OCI-LY1 (cell line): ENCODE data around the gene PSMA2.

Experiments
- H2AFZ ChIP-seq: fragments of 200-600 bp; sonication (generic), shearing (Covaris generic); 2 replicates; pipeline ENCODE4 v1.6.0; 2014; ENCODE audit warnings: antibody characterized with exemption, mild to moderate bottlenecking, low read length
- H3F3A ChIP-seq: fragments of 200-600 bp; sonication (generic), shearing (Covaris generic); 2 replicates; pipeline ENCODE4 v1.6.0; 2014; ENCODE audit warnings: mild to moderate bottlenecking, antibody characterized with exemption, low read length, moderate library complexity; ENCODE audit not compliant: insufficient read depth
- H3K27ac ChIP-seq: fragments of 200-600 bp; sonication (generic); 2 replicates; pipeline ENCODE4 v1.5.1; 2014; ENCODE audit warnings: low read length, mixed run types, mild to moderate bottlenecking, low read depth; ENCODE audit not compliant: poor library complexity, severe bottlenecking
- H3K27me3 ChIP-seq: fragments of 200-600 bp; sonication (generic); 2 replicates; pipeline ENCODE4 v1.6.0; 2014; ENCODE audit warnings: antibody characterized with exemption, mild to moderate bottlenecking, low read length, moderate library complexity; ENCODE audit not compliant: insufficient read depth
- H3K36me3 ChIP-seq: fragments of 200-600 bp; sonication (generic); 2 replicates; pipeline ENCODE4 v1.6.1; 2014; ENCODE audit warnings: mild to moderate bottlenecking, antibody characterized with exemption, low read length, moderate library complexity, mixed read lengths; ENCODE audit not compliant: insufficient read depth
- H3K4me1 ChIP-seq: fragments of 200-600 bp; sonication (generic); 2 replicates; pipeline ENCODE4 v1.5.1; 2014; ENCODE audit warnings: mild to moderate bottlenecking, low read length, moderate library complexity; ENCODE audit not compliant: insufficient read depth, severe bottlenecking
- H3K4me2 ChIP-seq: fragments of 200-600 bp; sonication (generic), shearing (Covaris generic); 2 replicates; pipeline ENCODE4 v1.6.1; 2014; ENCODE audit warnings: low read length
- H3K4me3 ChIP-seq: fragments of 200-600 bp; sonication (generic); 2 replicates; pipeline ENCODE4 v1.5.1; 2014; ENCODE audit warnings: low read length, low read depth, mild to moderate bottlenecking, mixed read lengths; ENCODE audit not compliant: poor library complexity, severe bottlenecking
- H3K79me2 ChIP-seq: fragments of 200-600 bp; shearing (Covaris generic); 2 replicates; pipeline ENCODE4 v1.6.1; 2016; ENCODE audit warnings: mixed run types, low read length, mixed read lengths; ENCODE audit not compliant: insufficient read depth
- H3K9ac ChIP-seq: fragments of 200-600 bp; sonication (generic), shearing (Covaris generic); 2 replicates; pipeline ENCODE4 v1.6.1; 2014; ENCODE audit warnings: mild to moderate bottlenecking, low read length, mixed read lengths
- H3K9me2 ChIP-seq: fragments of 200-600 bp; sonication (generic), shearing (Covaris generic); 2 replicates; pipeline ENCODE4 v1.6.1; 2014; ENCODE audit warnings: low read depth, mild to moderate bottlenecking, low read length, mixed read lengths
- H3K9me3 ChIP-seq: fragments of 200-600 bp; shearing (Covaris generic); 2 replicates; pipeline ENCODE4 v1.6.1; 2014; ENCODE audit warnings: low read length, mixed read lengths
- H4K20me1 ChIP-seq: fragments of 200-600 bp; sonication (generic), shearing (Covaris generic); 2 replicates; pipeline ENCODE4 v1.6.0; 2016; ENCODE audit warnings: mild to moderate bottlenecking, low read length; ENCODE audit not compliant: insufficient read depth
- CTCF ChIP-seq: fragments of 200-600 bp; sonication (generic), shearing (Covaris generic); IDR thresholded peaks from 2 replicates; pipeline ENCODE4 v1.5.1; 2017; ENCODE audit warnings: mild to moderate bottlenecking, antibody characterized with exemption, low read length, moderate library complexity, mixed read lengths
- EZH2 ChIP-seq: fragments of 200-600 bp; sonication (generic), shearing (Covaris generic); IDR thresholded peaks from 2 replicates; pipeline ENCODE4 v1.8.0; 2017; ENCODE audit warnings: borderline replicate concordance, mixed run types, mild to moderate bottlenecking, antibody characterized with exemption, low read length, moderate library complexity, mixed read lengths

Gene PSMA2

GRCh38 chr7:42931834-42932651 lies at the start of gene PSMA2, which contains the start of gene MRPL32:
PSMA2 (minus strand) TSS chr7:42932174; CDS start chr7:42932158, 16 bp downstream.
MRPL32 (plus strand) TSS chr7:42932376; CDS start chr7:42932387, 11 bp downstream.
- Histone ChIP-seq H3K4me3 (peak within 1 kb of the TSS; percentile 86), H3K4me2 (peak within 1 kb of the TSS; percentile 93), H3K9me3 (no peaks in the 10 kb centered on the region), H3F3A (no peaks in the 10 kb centered on the region), H3K36me3 (peaks cover 40% of the 10 kb centered on the region), H3K27me3 (no peaks in the 10 kb centered on the region), H3K27ac (peak within 1 kb of the TSS; percentile 48), H4K20me1 (no peaks in the 10 kb centered on the region), H3K79me2 (peaks cover 68% of the 10 kb centered on the region), H3K9me2 (no peaks in the 10 kb centered on the region), H3K4me1 (peaks cover 57% of the 10 kb centered on the region), H2AFZ (no peak within 1 kb of the TSS), H3K9ac (peak within 1 kb of the TSS; percentile 94)
- TF ChIP-seq CTCF (no peak), EZH2 (no peak)

- H3K27me3 ChIP-seq: no peaks in the 10 kb centered on the region
- no peaks in the 10 kb centered on the region for H4K20me1 ChIP-seq
- no peak overlapping the region for H3K4me3 ChIP-seq
- H3F3A ChIP-seq: no peaks in the 10 kb centered on the region
- H3K4me1 ChIP-seq: no peaks in the 10 kb centered on the region
- no peaks in the 10 kb centered on the region for H3K9me3 ChIP-seq
- TF ChIP-seq EZH2: no peak
- no peak for TF ChIP-seq CTCF
- no peak overlapping the region for H2AFZ ChIP-seq
- H3K36me3 ChIP-seq: no peaks in the 10 kb centered on the region
- H3K4me2 ChIP-seq: no peak overlapping the region
- no peak overlapping the region for H3K27ac ChIP-seq
- no peaks in the 10 kb centered on the region for H3K79me2 ChIP-seq
- H3K9ac ChIP-seq: no peak overlapping the region
- no peaks in the 10 kb centered on the region for H3K9me2 ChIP-seq
These were observed 49.6 kb upstream of the PSMA2 start for GRCh38 chr7:42981601-42982000.

- no peak overlapping the region for H3K27ac ChIP-seq
- no peaks in the 10 kb centered on the region for H3K36me3 ChIP-seq
- H3K9me2 ChIP-seq: no peaks in the 10 kb centered on the region
- H3K79me2 ChIP-seq: no peaks in the 10 kb centered on the region
- H2AFZ ChIP-seq: no peak overlapping the region
- H3K27me3 ChIP-seq: no peaks in the 10 kb centered on the region
- H4K20me1 ChIP-seq: no peaks in the 10 kb centered on the region
- H3K9me3 ChIP-seq: no peaks in the 10 kb centered on the region
- no peaks in the 10 kb centered on the region for H3K4me1 ChIP-seq
- no peaks in the 10 kb centered on the region for H3F3A ChIP-seq
- H3K4me2 ChIP-seq: no peak overlapping the region
- no peak for TF ChIP-seq CTCF
- TF ChIP-seq EZH2: no peak
- H3K4me3 ChIP-seq: no peak overlapping the region
- H3K9ac ChIP-seq: no peak overlapping the region
These were observed 48.5 kb upstream of the PSMA2 start for GRCh38 chr7:42980514-42980913.
